Measurements from ENCODE around the gene TMEM156.
"Not testable (repeated sequence)": the region's sequence is repeated elsewhere in the genome, so short reads cannot be mapped to it uniquely, and the experiment has no call there.

TMEM156 gene

GRCh38 chr4:39004758-39005157 is 27.5 kb downstream of the TMEM156 start:
- TF ChIP-seq, protein P1, sequence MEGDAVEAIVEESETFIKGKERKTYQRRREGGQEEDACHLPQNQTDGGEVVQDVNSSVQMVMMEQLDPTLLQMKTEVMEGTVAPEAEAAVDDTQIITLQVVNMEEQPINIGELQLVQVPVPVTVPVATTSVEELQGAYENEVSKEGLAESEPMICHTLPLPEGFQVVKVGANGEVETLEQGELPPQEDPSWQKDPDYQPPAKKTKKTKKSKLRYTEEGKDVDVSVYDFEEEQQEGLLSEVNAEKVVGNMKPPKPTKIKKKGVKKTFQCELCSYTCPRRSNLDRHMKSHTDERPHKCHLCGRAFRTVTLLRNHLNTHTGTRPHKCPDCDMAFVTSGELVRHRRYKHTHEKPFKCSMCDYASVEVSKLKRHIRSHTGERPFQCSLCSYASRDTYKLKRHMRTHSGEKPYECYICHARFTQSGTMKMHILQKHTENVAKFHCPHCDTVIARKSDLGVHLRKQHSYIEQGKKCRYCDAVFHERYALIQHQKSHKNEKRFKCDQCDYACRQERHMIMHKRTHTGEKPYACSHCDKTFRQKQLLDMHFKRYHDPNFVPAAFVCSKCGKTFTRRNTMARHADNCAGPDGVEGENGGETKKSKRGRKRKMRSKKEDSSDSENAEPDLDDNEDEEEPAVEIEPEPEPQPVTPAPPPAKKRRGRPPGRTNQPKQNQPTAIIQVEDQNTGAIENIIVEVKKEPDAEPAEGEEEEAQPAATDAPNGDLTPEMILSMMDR (IDR thresholded peaks at IDR 0.05; ENCODE audit: insufficient read depth, low read depth, low read length, missing control alignments) = no peak
- DNase-seq (ENCODE audit: low read depth) = no peak

DNA sequence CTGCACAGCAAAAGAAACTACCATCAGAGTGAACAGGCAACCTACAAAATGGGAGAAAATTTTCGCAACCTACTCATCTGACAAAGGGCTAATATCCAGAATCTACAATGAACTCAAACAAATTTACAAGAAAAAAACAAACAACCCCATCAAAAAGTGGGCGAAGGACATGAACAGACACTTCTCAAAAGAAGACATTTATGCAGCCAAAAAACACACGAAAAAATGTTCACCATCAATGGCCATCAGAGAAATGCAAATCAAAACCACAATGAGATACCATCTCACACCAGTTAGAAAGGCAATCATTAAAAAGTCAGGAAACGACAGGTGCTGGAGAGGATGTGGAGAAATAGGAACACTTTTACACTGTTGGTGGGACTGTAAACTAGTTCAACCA is 30.2 kb downstream of the TMEM156 start:
- DNase-seq (ENCODE audit: low read depth); H3K4me3 ChIP-seq (ENCODE audit: low read depth, low read length): not testable (repeated sequence)

More at GRCh38 chr4:39004758-39005157, 27.5 kb downstream of the TMEM156 start:
- H3K4me3 ChIP-seq (ENCODE audit: low read depth, low read length) = no peak overlapping the region

GRCh38 chr4:38995660-38996005 is 36.6 kb downstream of the TMEM156 start:
- TF ChIP-seq, protein P1 (IDR thresholded peaks at IDR 0.05; ENCODE audit: insufficient read depth, low read depth, low read length, missing control alignments) = no peak
- H3K4me3 ChIP-seq (ENCODE audit: low read depth, low read length) = no peak overlapping the region
- no peak for DNase-seq (ENCODE audit: low read depth)

DNA sequence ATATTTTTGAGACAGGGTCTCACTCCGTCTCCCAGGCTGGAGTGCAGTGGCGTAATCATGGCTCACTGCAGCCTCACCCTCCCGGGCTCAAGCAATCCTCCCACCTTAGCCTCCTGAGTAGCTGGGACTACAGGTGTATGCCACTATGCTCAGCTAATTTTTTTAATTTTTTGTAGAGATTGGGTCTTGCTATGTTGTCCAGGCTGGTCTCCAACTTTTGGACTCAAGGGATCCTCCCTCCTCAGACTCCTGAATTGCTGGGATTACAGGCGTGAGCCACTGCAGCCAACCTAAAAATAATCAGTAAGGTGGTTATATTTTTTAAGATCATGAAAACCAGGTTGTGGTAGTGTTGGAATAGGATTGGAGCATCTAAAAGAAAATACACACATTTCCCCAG is 38.1 kb downstream of the TMEM156 start:
- no peak overlapping the region for H3K4me3 ChIP-seq (ENCODE audit: low read depth, low read length)
- DNase-seq (ENCODE audit: low read depth) = no peak
- TF ChIP-seq, protein P1 (IDR thresholded peaks at IDR 0.05; ENCODE audit: insufficient read depth, low read depth, low read length, missing control alignments) = no peak

- TF ChIP-seq, protein P1 (IDR thresholded peaks at IDR 0.05; ENCODE audit: insufficient read depth, low read depth, low read length, missing control alignments) = no peak
- no peak for DNase-seq (ENCODE audit: low read depth)
- H3K4me3 ChIP-seq (ENCODE audit: low read depth, low read length) = no peak overlapping the region
Observed at GRCh38 chr4:38993683-38994082, 38.5 kb downstream of the TMEM156 start.

DNA sequence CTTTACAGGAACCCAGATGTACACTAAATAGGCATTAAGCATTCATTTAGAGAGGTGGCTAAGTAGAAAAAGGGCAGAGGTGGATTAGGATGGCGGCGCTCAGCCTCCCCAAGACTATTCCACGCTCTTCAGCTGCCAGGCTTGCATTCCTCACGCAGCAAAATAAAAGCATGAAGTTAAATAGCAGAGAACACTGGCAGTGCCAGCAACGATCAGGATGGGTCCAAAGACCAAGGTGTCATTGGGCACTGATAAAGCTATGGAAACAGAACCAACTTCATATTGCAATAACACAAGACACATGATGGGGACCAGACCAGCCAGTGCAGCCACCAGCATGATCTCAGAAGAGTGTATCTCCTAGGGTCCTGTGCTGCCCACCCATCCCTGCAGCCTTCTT is 42.0 kb downstream of the TMEM156 start:
- H3K4me3 ChIP-seq (ENCODE audit: low read depth, low read length) = no peak overlapping the region
- TF ChIP-seq, protein P1 (IDR thresholded peaks at IDR 0.05; ENCODE audit: insufficient read depth, low read depth, low read length, missing control alignments) = no peak
- DNase-seq (ENCODE audit: low read depth) = no peak

DNA sequence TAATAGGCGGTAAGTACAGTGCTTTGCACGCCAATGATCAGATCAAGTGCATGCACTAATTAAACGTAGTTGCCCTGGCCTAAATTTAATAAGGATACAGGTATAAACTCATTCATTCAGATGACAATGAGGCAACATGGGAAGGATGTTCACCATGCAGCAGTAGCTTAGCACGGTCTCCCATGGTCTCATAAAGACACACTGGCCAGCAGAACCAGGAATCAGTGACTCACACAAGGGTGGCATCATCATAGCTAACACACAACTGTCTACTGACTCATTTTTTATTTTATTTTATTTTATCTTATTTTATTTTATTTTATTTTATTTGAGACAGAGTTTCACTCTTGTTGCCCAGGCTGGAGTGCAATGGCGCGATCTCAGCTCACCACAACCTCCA is 42.7 kb downstream of the TMEM156 start:
- DNase-seq (ENCODE audit: low read depth) = no peak
- H3K4me3 ChIP-seq (ENCODE audit: low read depth, low read length) = no peak overlapping the region
- TF ChIP-seq, protein P1 (IDR thresholded peaks at IDR 0.05; ENCODE audit: insufficient read depth, low read depth, low read length, missing control alignments) = no peak

DNA sequence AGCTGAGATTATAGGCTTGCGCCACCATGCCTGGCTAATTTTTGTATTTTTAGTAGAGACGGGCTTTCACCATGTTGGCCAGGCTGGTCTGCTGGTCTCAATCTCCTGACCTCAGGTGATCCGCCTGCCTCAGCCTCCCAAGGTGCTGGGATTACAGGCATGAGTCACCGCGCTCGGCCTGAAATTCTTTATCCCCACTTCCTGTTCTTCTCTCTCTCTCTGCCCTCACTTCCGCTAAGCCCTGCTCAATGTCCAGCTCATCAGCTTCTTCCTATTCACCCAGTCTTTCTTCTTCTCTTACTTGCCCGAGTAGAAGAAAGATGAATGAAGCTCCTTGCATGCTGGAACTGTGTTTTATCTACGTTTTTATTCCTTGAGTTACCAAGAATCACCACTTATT is 43.9 kb downstream of the TMEM156 start:
- DNase-seq (ENCODE audit: low read depth); H3K4me3 ChIP-seq (ENCODE audit: low read depth, low read length): not testable (repeated sequence)
